Natural killer cell (primary cell): ENCODE results near the gene IDH3G. TPM values are rescaled to one million over a fixed set of nuclear protein-coding genes. Genes with fewer than 3 reads are reported as not detected.

ENCODE experiments used
- ATAC-seq, 3 donors: fragments of 150-1000 bp in 2 of 3; fragments of 200-7000 bp in 1 of 3; cut with Tn5 transposase; 1 replicate in 1 of 3; 2 replicates in 2 of 3; pipeline ENCODE4 v1.10.0; 2021; ENCODE audit warnings: mild to moderate bottlenecking in 2 of 3, moderate library complexity in 2 of 3
- DNase-seq, 2 donors: peaks; one replicate each; pipeline versions ENCODE4 v3.0.0 to v3.0.0-alpha.2; 2013 to 2021; ENCODE audit warnings: mixed read lengths in 1 of 2
- H3K27ac ChIP-seq: one replicate; pipeline ENCODE4 v1.5.1; 2013; ENCODE audit warnings: mild to moderate bottlenecking, low read length
- H3K27me3 ChIP-seq: one replicate; pipeline ENCODE4 v1.6.1; 2013; ENCODE audit warnings: low read length; ENCODE audit not compliant: control insufficient read depth, insufficient read depth
- H3K36me3 ChIP-seq: one replicate; pipeline ENCODE4 v1.6.1; 2013; ENCODE audit warnings: low read length; ENCODE audit not compliant: control insufficient read depth, insufficient read depth
- H3K4me1 ChIP-seq: one replicate; pipeline ENCODE4 v1.6.1; 2013; ENCODE audit warnings: low read length; ENCODE audit not compliant: control insufficient read depth, insufficient read depth
- H3K4me3 ChIP-seq: one replicate; pipeline ENCODE4 v1.5.1; 2013; ENCODE audit warnings: low read length
- H3K9me3 ChIP-seq: one replicate; pipeline ENCODE4 v1.6.1; 2013; ENCODE audit warnings: low read length; ENCODE audit not compliant: control insufficient read depth, insufficient read depth
- H3K27ac Mint-ChIP-seq, 2 donors: one replicate each; pipeline ENCODE4 v1.8.0; 2022; ENCODE audit warnings: mild to moderate bottlenecking in 2 of 2, mixed read lengths in 2 of 2, moderate library complexity in 1 of 2
- H3K27me3 Mint-ChIP-seq, 2 donors: one replicate each; pipeline ENCODE4 v1.8.0; 2022; ENCODE audit warnings: low read depth in 2 of 2, mixed read lengths in 2 of 2
- H3K36me3 Mint-ChIP-seq: one replicate; pipeline ENCODE4 v1.8.0; 2022; ENCODE audit warnings: mixed read lengths
- H3K4me1 Mint-ChIP-seq, 2 donors: one replicate each; pipeline ENCODE4 v1.8.0; 2022; ENCODE audit warnings: mixed read lengths in 2 of 2
- H3K4me3 Mint-ChIP-seq: one replicate; pipeline ENCODE4 v1.8.0; 2022; ENCODE audit warnings: mild to moderate bottlenecking, moderate library complexity, mixed read lengths
- H3K9me3 Mint-ChIP-seq, 2 donors: one replicate each; pipeline ENCODE4 v1.8.0; 2022; ENCODE audit warnings: mixed read lengths in 2 of 2
- CTCF ChIP-seq: fragments of 200-600 bp; IDR thresholded peaks from one replicate; pipeline ENCODE4 v1.8.0; 2022; ENCODE audit warnings: antibody characterized with exemption
- WGBS: methylation state at CpG from one replicate; pipeline ENCODE4 v1.1.7; 2013; ENCODE audit warnings: missing lambda C conversion rate; ENCODE audit not compliant: insufficient coverage; 5-methylcytosine and 5-hydroxymethylcytosine counted together
- intact Hi-C: fragments of 100-400 bp; cut with micrococcal nuclease; formaldehyde crosslinking; loops from one replicate; pipeline ENCODE4 v1.14.2; 2022
- total RNA-seq, 4 donors: library from RNA; stranded (reverse); fragments of 120-200 nt in 1 of 4; gene quantifications; one replicate each; pipeline versions ENCODE4 v1.2.3 to v1.2.4, GENCODE V29; 2013 to 2022

IDH3G gene
- total RNA-seq, 3 donors from 2014 or later (not counting 1 experiment from before 2014, with no cell fraction given): 70.1 to 76.5 (median 71.1) TPM

- H3K4me1 Mint-ChIP-seq: no peaks in the 10 kb centered on the region
- H3K4me3 Mint-ChIP-seq: no peak overlapping the region
- no peaks in the 10 kb centered on the region for H3K36me3 ChIP-seq
- H3K27ac ChIP-seq: no peak overlapping the region
- ATAC-seq (no peak), DNase-seq (no peak)
- H3K9me3 ChIP-seq: no peaks in the 10 kb centered on the region
- H3K27me3 ChIP-seq: no peaks in the 10 kb centered on the region
- H3K9me3 Mint-ChIP-seq: no peaks in the 10 kb centered on the region
- no peaks in the 10 kb centered on the region for H3K27me3 Mint-ChIP-seq
- H3K4me1 ChIP-seq: no peaks in the 10 kb centered on the region
- intact Hi-C loops: no loop called here
- WGBS: 93% methylated on average over 48 of the region's 48 CpGs
- no peak overlapping the region for H3K4me3 ChIP-seq
- TF ChIP-seq CTCF: no peak
- no peak overlapping the region for H3K27ac Mint-ChIP-seq
- H3K36me3 Mint-ChIP-seq: no peaks in the 10 kb centered on the region
Observed at GRCh38 chrX:153773741-153774575, 20.2 kb downstream of the IDH3G start.

GRCh38 chrX:153773218-153773611 is 21.0 kb downstream of the IDH3G start:
- no peaks in the 10 kb centered on the region for H3K27me3 Mint-ChIP-seq
- intact Hi-C loops: no loop called here
- H3K36me3 Mint-ChIP-seq: no peaks in the 10 kb centered on the region
- H3K27me3 ChIP-seq: no peaks in the 10 kb centered on the region
- TF ChIP-seq CTCF: no peak
- H3K9me3 Mint-ChIP-seq: no peaks in the 10 kb centered on the region
- 92% methylated on average over 23 of the region's 23 CpGs for WGBS
- H3K36me3 ChIP-seq: no peaks in the 10 kb centered on the region
- DNase-seq (no peak), ATAC-seq (no peak)
- peaks cover under 1% of the 10 kb centered on the region for H3K4me1 ChIP-seq
- no peak overlapping the region for H3K27ac ChIP-seq
- no peak overlapping the region for H3K27ac Mint-ChIP-seq
- H3K4me1 Mint-ChIP-seq: peaks cover 0 to 1% of the 10 kb centered on the region in 2 donors
- no peaks in the 10 kb centered on the region for H3K9me3 ChIP-seq
- no peak overlapping the region for H3K4me3 ChIP-seq
- H3K4me3 Mint-ChIP-seq: no peak overlapping the region

- intact Hi-C loops: no loop called here
- WGBS: 77% methylated on average over 17 of the region's 21 CpGs
Observed at GRCh38 chrX:153772316-153773217, 21.6 kb downstream of the IDH3G start.

More at GRCh38 chrX:153772316-153773217, 21.6 kb downstream of the IDH3G start:
- H3K4me1 Mint-ChIP-seq: peaks cover 0 to 5% of the 10 kb centered on the region in 2 donors
- H3K27me3 ChIP-seq: no peaks in the 10 kb centered on the region
- H3K4me1 ChIP-seq: peaks cover 6% of the 10 kb centered on the region
- H3K36me3 Mint-ChIP-seq: no peaks in the 10 kb centered on the region
- no peak for TF ChIP-seq CTCF
- no peak overlapping the region for H3K27ac Mint-ChIP-seq
- H3K36me3 ChIP-seq: no peaks in the 10 kb centered on the region
- H3K27ac ChIP-seq: no peak overlapping the region
- H3K4me3 ChIP-seq: no peak overlapping the region
- no peaks in the 10 kb centered on the region for H3K9me3 ChIP-seq
- DNase-seq (no peak), ATAC-seq (no peak)
- H3K9me3 Mint-ChIP-seq: no peaks in the 10 kb centered on the region
- no peaks in the 10 kb centered on the region for H3K27me3 Mint-ChIP-seq
- H3K4me3 Mint-ChIP-seq: no peak overlapping the region
